GM19193 (cell line): ENCODE data around the gene LAMTOR4.

Source experiments
- POLR2A ChIP-seq: IDR thresholded peaks from 4 replicates; pipeline ENCODE4 v1.6.1; 2011; ENCODE audit not compliant: insufficient read depth, insufficient read length; ENCODE audit errors: extremely low read depth

The LAMTOR4 gene

GRCh38 chr7:100148559-100149328 lies at the start of gene LAMTOR4:
Gene LAMTOR4, plus strand, starts transcription at chr7:100148918. Its CDS starts 55 bp downstream, at chr7:100148973.
- peak; percentile 92 for TF ChIP-seq POLR2A

DNA sequence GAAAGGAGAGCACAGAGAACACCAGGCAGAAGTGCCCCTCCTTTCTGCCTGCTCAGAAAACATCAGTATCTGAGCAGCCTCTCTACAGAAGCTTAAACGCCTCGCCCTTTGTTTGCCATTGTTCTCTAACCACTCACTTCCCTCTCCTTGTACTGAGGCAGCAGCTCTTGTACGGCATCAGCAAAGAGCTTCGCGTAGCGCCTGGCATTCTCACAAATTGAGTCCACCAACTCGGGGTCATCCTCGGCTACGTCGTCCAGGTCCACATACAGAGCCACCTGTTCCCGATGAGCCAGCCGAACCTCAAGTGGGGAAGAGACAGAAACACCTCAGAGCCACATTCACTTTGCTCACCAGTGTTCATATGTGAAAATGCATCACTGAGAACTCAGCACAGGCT lies 49.3 kb upstream of the LAMTOR4 start:
- no peak for TF ChIP-seq POLR2A

GRCh38 chr7:100100420-100101015 lies 48.2 kb upstream of the LAMTOR4 start:
- TF ChIP-seq POLR2A = no peak

DNA sequence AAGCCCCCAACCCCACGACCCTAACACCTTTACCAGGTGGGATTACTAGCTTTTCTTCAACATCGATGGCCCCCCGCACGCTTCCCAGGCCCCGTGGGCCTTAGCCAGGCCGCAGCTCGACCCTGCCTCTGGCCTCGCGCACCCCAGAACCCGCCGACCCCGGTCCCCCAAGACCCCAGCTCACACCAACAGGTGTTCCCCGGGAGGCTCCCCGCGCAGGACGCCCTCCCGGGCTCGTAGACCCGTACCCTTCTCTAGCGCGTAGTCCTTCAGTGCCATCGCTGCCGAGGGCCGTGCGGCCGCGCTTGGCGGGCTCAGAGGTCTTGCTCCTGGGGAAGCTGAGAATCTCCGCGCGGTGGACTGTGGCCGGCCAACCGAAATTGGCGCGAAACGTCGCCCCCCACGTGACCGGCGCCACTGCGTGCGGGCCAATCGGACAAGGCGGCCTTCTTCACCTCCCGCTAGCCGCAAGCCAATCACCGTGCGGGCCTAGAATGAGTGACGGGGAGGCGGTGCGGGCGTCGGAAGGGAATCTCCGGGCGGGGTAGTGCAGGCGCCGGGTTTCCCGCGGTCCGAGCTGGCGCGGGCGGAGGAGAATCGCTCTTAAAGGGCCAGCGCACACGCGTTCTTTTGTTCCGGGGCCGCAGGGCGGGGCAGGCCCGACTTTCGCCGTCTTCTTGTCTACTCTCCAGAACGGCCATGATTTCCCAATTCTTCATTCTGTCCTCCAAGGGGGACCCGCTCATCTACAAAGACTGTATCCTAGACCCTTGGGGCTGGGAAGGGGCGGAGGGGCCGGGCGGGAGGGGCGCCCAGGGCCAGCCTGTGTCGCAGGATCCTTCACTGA lies 47.5 kb upstream of the LAMTOR4 start, which contains the start of the genes AP4M1 and MCM7:
Gene AP4M1 (plus strand): TSS at position 628 of the 847 bp plus-strand sequence. CDS start 72 bp downstream, at position 700.
Gene MCM7 (minus strand): TSS at position 382 of the 847 bp plus-strand sequence. CDS start 103 bp downstream, at position 279.
- TF ChIP-seq POLR2A = peak; percentile 79

- no peak for TF ChIP-seq POLR2A
Observed at GRCh38 chr7:100102950-100103840, 45.5 kb upstream of the LAMTOR4 start.

DNA sequence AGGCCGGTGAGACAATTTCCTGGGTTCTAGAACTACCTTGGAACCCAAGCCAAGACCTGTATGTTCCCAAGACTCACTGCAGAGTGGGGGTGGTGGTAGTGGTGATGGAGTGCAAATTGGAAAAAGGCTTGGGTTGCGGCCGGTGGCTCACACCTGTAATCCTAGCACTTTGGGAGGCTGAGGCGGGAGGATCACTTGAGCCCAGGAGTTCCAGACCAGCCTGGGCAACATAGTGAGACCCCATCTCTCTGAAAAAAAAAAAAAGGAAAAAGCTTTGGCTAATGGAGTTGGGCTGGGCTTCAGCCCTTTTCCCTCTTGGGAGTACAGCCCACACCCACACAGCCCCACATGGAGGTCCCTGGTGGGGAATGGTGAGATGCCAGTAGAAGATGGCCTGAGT lies 43.2 kb upstream of the LAMTOR4 start:
- TF ChIP-seq POLR2A = no peak

- no peak for TF ChIP-seq POLR2A
Observed at GRCh38 chr7:100106633-100107032, 42.1 kb upstream of the LAMTOR4 start.

- TF ChIP-seq POLR2A = no peak
Observed at GRCh38 chr7:100107125-100107737, 41.5 kb upstream of the LAMTOR4 start.

- no peak for TF ChIP-seq POLR2A
Observed at GRCh38 chr7:100107890-100108289, 40.8 kb upstream of the LAMTOR4 start.

- no peak for TF ChIP-seq POLR2A
Observed at GRCh38 chr7:100109521-100110163, 39.1 kb upstream of the LAMTOR4 start.

GRCh38 chr7:100111156-100111555 lies 37.6 kb upstream of the LAMTOR4 start:
- no peak for TF ChIP-seq POLR2A

- no peak for TF ChIP-seq POLR2A
Observed at GRCh38 chr7:100111914-100112313, 36.8 kb upstream of the LAMTOR4 start.

DNA sequence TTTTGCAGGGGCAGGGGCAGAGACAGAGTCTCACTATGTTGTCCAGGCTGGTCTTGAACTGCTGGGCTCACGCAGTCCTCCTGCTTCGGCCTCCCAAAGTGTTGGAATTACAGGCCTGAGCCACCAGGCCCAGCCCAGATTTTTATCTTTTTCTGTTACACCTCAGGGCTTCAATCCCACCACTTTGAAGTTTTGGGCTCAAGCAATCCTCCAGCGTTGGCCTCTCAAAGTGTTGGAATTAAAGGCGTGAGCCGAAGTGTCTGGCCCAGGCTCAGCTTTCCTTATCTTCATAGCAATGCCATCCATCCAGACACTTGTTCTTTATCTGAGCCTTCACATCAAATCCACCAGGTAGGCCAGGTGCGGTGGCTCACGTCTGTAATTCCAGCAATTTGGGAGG lies 33.7 kb upstream of the LAMTOR4 start:
- TF ChIP-seq POLR2A = no peak
